HuH-7.5 (cell line): ENCODE data around the gene CDHR5.
A peak's percentile ranks its signal among the peaks of the same experiment; 100 is the strongest.
"Not testable (repeated sequence)": the region's sequence is repeated elsewhere in the genome, so short reads cannot be mapped to it uniquely, and the experiment has no call there.

Source experiments
- DNase-seq: peaks from one replicate; pipeline ENCODE4 v3.0.0; 2011; ENCODE audit warnings: low spot score

CDHR5 gene, protein sequence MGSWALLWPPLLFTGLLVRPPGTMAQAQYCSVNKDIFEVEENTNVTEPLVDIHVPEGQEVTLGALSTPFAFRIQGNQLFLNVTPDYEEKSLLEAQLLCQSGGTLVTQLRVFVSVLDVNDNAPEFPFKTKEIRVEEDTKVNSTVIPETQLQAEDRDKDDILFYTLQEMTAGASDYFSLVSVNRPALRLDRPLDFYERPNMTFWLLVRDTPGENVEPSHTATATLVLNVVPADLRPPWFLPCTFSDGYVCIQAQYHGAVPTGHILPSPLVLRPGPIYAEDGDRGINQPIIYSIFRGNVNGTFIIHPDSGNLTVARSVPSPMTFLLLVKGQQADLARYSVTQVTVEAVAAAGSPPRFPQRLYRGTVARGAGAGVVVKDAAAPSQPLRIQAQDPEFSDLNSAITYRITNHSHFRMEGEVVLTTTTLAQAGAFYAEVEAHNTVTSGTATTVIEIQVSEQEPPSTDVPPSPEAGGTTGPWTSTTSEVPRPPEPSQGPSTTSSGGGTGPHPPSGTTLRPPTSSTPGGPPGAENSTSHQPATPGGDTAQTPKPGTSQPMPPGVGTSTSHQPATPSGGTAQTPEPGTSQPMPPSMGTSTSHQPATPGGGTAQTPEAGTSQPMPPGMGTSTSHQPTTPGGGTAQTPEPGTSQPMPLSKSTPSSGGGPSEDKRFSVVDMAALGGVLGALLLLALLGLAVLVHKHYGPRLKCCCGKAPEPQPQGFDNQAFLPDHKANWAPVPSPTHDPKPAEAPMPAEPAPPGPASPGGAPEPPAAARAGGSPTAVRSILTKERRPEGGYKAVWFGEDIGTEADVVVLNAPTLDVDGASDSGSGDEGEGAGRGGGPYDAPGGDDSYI

GRCh38 chr11:624705-625635 is at the start of gene CDHR5:
Gene CDHR5, minus strand, starts transcription at chr11:624955. Its CDS starts 53 bp downstream, at chr11:624902.
- DNase-seq, result no peak

DNA sequence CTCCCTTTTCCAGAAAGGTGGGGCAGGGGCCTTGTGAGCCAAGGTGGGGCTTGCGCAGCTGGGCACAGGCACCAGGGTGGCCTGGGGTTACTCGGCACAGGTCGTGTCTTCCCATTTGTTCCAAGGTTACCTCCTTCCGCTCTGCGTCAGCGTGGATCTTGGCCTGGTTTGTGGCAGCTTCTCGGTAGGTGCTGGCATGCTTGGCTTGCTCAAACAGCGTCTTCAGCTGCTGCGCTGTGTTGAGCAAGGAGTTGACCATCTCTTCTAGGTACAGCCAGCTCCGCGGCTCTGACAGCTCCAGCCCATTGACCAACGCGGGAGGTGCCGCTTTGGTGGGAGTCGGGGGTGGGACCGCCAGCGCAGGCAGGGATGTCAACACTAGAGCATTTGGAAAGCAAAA is 49.7 kb upstream of the CDHR5 start:
- no peak for DNase-seq

DNA sequence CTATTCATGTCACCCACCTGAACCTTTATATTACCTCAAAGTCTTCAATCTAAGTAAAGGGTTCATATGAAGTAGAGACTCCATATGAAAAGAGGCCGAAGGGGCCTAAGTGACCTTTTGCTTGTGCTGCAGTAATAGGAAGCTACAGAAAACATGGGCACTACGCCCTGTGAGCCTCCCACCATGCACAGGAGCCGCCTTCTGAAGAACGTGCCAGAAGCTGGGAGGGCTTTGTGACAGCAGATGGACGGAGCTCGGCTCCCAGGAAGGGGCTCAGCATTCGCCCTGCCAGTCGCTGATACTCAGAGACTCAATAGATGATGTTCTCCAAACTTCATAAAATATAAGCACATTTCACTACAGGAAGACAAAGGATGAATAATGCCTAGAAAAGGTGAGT is 49.1 kb upstream of the CDHR5 start:
- no peak for DNase-seq

- no peak for DNase-seq
Measured at GRCh38 chr11:665704-666281, 41.0 kb upstream of the CDHR5 start.

DNA sequence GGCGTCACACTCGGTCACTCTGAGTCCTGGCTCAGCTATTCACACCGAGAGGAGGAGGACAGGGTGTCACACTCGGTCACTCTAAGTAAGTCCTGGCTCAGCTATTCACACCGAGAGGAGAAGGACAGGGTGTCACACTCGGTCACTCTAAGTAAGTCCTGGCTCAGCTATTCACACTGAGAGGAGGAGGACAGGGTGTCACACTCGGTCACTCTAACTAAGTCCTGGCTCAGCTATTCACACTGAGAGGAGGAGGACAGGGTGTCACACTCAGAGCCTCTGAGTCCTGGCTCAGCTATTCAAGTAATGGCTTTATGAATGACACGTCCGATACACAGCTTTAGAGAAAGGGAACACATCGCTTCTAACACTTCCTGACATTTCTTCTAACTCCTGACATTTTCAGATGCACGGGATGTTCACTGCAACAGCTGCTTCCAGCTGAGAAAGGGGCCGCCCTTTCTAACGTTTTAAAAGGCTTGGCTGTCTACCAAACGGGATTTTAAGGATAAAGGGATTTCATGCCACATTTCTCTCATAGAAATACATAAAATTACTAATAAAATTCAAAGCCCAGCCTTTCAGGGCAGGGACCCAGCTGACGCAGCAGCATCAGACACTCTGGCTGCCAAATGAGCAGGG is 40.4 kb upstream of the CDHR5 start:
- DNase-seq, result no peak

- DNase-seq, result peak; percentile 88
Measured at GRCh38 chr11:662689-663274, 38.0 kb upstream of the CDHR5 start.

- DNase-seq, result no peak
Measured at GRCh38 chr11:660681-661444, 36.1 kb upstream of the CDHR5 start.

DNA sequence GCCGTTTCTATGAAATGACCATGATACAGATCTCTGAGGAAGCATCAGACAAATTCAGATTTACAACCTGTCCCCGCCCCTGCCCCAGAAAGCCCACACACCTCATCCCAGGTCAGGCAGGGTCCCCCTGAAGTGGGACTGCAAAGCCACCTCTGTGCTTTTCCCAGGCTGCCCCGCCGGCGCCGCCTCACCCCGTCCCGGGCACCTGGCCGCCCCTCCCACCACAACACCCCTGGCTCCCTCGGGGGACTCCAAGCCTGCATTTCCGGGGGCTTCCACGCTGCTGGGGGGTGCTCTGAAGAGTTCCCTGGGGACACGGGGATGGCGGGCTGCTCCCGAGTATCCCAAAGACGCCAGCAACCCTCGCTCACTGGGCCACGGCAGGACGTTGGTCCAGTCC is 35.5 kb upstream of the CDHR5 start:
- DNase-seq, result no peak

DNA sequence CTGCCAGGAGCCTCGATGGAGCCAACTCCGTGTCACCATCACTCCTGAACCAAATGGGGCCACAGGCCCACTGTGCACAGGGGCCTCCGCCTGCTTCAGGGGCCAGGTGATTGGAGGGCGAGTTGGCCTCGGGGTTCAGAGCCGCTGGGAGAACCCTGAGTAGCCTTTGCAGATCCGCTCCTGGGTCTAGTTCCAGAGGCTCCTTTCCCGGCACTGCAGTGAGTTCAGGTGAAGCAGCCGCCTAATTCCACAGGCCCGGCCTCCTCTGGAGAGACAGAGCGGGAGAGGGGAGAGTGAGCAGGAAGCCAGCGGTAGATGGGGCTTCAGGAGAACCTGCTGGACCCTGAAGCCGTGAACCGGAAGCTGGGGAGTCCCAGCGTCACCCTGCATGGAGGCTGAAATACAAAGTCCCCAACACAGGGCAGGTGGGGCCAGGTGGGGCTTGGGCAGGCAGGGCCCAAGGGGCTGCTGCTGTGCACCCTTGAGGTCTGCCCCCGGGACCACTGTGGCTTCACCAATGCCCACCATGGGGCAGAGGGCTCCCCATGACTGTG is 34.9 kb upstream of the CDHR5 start:
- DNase-seq, result no peak

DNA sequence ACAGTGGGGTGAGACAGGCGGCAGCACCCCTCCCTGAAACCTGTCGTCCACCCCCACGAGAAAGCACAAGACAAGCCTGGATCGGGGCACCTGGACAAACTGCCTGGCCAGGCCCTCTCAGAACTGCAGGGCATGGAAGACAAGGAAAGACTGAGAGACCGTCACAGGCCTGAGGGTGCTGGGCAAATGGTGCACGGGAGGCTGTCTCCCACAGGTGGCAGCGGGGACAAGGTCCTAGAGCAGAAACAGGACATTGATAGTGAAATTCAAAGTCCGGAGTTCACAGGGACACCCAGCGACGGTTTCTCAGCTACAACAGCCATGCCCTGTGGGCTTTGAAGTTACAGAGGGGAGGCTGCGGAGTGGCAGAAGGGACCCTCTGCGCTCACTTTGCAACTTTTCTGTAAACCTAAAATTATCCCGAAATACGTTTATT is 33.0 kb upstream of the CDHR5 start:
- DNase-seq, result no peak

- no peak for DNase-seq
Measured at GRCh38 chr11:656866-657265, 32.1 kb upstream of the CDHR5 start.

DNA sequence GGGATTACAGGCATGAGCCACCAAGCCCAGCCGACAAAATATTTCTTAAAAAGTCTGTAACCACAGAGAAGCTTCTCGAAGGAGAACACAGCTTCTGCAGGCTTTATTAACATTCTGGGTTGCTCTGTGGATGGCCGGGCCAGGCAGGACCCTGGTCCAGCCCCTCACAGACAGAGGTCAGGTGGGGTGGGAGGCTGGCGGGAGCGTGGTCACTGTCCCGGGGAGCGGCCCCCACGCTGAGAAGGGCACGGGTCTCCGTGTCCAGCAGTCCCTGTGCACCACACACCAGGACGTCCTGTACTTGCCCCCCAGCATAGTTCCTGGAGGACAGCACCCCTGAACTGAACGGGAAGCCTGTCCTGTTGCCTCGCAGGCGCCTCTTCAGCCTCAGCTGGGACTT is 31.7 kb upstream of the CDHR5 start:
- DNase-seq, result no peak

GRCh38 chr11:655036-655726 is 30.4 kb upstream of the CDHR5 start:
- no peak for DNase-seq

GRCh38 chr11:654444-654843 is 29.7 kb upstream of the CDHR5 start:
- DNase-seq, result not testable (repeated sequence)

DNA sequence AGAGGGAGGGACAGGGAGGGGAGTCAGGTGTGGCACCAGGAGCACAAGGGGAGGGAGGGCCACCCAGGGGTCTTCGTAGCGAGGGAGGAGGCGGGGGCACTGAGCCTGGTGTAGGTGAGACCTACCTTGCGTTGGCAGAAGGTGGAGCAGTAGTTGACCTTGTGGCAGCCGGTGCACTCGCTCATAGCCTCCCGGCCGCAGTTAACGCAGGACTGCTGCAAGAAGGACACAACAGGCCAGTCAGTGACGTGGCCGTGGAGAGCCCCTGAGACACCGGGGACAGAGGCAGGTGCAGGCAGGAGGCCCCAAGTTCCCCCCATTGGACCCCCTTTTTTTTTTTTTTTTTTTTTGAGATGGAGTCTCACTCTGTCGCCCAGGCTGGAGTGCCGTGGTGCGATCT is 29.1 kb upstream of the CDHR5 start:
- DNase-seq, result no peak

GRCh38 chr11:653136-653535 is 28.4 kb upstream of the CDHR5 start:
- DNase-seq, result not testable (repeated sequence)

GRCh38 chr11:650482-650881 is 25.7 kb upstream of the CDHR5 start:
- DNase-seq, result no peak

DNA sequence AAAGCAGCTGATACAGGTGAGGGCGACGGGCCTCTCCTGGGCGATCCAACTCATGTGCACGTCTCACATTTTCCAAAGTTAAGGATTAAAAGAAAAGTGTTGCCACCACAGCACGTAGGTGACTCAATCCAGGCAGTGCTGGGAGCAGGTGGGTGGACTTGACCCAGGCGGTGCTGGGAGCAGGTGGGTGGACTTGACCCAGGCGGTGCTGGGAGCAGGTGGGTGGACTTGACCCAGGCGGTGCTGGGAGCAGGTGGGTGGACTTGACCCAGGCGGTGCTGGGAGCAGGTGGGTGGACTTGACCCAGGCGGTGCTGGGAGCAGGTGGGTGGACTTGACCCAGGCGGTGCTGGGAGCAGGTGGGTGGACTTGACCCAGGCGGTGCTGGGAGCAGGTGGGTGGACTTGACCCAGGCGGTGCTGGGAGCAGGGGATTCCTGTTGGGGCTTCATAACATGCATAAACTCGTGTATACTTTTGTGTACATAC is 23.0 kb upstream of the CDHR5 start:
- DNase-seq, result not testable (repeated sequence)

- no peak for DNase-seq
Measured at GRCh38 chr11:646214-646613, 21.5 kb upstream of the CDHR5 start.
